Subcutaneous preadipocyte (primary cell): ENCODE results near the gene DNAJC17. TPM values are rescaled to one million over a fixed set of nuclear protein-coding genes. Genes with fewer than 3 reads are reported as not detected.

ENCODE experiments used
- small RNA-seq: library from RNA; depleted of rRNA; stranded (forward); fragments of <200 nt; gene quantifications from one replicate; pipeline ENCODE3, GENCODE V24; 2012
- total RNA-seq: library from RNA; depleted of rRNA; stranded (reverse); fragments of >200 nt; gene quantifications from 2 replicates; pipeline ENCODE4 v1.2.3, GENCODE V29; 2012

Gene DNAJC17, protein sequence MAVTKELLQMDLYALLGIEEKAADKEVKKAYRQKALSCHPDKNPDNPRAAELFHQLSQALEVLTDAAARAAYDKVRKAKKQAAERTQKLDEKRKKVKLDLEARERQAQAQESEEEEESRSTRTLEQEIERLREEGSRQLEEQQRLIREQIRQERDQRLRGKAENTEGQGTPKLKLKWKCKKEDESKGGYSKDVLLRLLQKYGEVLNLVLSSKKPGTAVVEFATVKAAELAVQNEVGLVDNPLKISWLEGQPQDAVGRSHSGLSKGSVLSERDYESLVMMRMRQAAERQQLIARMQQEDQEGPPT
- total RNA-seq, result 20.5 and 29.0 TPM in 2 replicates

DNA sequence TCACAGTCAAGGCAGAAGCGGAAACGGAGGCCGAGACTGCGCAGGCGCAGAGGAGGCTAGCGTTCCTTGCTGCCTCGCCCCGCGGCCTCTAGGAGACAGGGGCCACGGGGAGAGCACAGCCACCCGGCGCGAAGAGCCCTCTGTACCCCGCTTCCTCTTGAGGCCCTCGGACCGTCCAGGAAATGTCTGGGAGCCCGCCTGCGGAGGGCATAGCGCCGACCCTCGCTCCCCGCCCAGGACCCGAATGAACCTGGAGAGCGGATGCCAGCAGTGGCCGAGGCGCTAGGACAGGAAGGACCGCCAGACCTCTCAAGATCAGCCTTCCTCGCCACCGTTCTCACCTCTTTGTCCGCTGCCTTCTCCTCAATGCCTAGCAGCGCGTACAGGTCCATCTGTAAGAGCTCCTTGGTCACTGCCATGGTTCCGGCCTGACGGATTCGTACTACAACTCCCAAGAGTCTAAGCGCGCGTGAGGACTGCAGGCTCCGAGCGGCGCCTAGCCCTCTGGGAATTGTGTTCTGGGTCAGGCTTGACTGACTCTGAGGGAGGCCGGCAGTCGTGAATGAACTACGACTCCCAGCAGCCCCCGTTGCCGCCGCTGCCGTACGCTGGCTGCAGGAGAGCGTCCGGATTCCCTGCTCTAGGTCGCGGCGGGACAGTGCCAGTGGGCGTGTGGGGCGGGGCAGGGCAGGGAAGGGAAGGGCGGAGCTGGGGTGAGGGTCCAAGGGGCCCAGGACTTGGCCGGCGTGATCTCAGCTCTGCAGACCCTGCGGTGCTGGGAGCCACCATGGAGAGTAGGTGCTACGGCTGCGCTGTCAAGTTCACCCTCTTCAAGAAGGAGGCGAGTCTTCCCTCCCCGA, at the start of gene DNAJC17, which contains the start of gene ZFYVE19:
Gene DNAJC17 (minus strand): TSS at position 446 of the 860 bp plus-strand sequence. CDS start 27 bp downstream, at position 419.
Gene ZFYVE19 (plus strand): TSS at position 62 of the 860 bp plus-strand sequence. CDS start 501 bp downstream, at position 563.

DNA sequence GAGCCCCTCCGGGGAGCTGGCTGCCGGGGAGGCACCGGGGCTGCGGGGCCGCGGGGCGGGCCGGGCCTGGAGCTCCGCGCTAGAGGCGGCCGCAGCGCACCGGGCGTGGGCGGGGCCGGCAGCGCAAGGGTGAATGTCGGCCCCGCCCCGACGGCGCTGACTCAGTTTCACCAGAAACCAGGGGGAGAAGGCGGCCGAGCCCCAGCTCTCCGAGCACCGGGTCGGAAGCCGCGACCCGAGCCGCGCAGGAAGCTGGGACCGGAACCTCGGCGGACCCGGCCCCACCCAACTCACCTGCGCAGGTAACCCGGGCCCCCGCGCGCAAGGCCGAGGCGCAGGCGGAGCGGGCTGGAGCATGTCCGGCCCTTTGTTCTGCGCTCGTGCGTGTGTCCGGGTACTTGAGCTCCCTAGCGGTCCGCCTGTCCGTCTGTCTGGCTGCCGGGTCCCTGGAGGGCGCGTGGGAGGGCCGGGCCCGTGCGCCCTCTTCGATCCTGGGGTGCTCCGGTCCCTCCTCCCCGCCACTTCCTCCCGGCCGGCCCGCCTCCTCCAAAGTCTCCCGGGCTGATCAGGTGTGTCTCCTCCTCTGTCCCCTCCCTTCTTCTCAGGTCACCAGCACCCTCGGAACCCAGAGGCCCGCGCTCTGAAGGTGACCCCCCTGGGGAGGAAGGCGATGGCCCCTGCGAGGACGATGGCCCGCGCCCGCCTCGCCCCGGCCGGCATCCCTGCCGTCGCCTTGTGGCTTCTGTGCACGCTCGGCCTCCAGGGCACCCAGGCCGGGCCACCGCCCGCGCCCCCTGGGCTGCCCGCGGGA, 36.8 kb upstream of the DNAJC17 start, which contains the start of gene SPINT1:
Gene SPINT1 (plus strand): TSS at position 164 of the 811 bp plus-strand sequence. CDS start 507 bp downstream, at position 671.

DNA sequence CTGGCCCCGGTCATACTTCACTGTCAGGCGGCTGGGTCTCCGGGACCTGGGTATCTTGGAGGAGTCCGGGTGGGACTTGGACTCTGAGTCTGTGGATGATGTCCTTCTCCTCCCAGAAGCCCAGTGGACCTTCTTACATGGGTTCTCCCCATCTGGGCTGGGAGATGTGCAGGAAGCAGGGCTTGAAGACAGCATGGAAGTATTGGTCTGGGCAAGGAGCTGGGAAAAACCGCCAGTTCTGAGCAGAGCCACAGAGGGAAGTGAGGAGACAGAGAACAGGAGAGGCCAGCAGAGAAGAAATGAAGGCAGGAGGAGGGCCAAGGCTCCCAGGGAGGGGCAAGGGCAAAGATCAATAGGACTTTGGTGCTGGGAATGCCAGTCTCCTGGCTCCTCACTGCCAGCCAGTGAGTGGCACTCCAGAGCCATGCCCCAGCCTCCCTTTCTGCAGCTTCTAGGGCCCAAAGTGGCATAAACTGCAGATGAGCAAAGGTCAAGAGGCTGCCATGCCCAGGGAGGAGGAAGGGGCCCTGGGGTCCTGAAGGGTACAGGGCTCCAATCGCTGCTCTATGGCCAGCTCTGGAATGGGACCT, 21.3 kb upstream of the DNAJC17 start, which contains the start of gene PPP1R14D:
Gene PPP1R14D (minus strand): TSS at position 262 of the 590 bp plus-strand sequence. CDS start 67 bp downstream, at position 195.

DNA sequence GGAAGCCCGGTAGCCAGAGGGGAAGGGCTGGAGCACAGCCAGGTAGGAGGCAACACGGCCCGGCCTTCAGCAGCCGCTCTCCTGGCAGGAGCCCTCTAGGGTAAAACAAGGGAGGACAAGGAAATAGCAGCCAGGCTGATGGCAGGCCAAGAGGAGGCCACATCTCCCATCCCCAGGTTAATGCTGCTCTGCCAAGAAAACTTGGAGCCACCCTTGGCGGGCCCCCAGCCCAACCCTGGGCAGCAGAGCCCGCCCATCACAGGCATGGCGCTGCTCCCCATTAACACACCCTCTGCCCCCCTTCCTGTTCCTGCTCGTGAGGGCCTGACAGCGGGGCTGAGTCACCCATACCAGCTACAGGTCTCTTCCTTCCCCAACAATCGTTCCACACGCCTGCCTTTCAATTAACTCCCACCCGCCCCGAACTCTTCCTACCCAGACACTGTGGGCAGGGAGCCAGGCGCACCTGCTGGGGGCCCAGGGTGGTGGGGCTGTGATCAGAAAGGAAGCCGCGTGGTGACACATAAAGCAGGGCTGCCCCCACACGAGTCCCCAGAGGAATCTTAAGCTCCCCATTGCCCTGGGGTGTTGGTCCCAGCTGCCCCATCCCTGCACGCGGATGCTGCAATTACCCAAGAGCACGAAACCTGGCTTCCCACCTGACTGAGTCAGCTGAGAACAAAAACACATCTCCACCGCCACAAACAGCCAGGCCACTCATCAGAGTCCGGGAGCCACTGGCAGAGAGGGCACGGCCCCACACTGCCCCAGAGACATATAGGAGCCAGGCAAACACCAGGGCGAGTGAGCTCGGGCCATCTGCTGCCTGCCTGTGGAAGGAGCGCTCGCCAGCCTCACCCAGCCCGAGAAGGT, 37.8 kb downstream of the DNAJC17 start, which contains the start of gene C15orf62:
Gene C15orf62 (plus strand): TSS at position 707 of the 873 bp plus-strand sequence. CDS start 516 bp downstream, outside the sequence.

DNA sequence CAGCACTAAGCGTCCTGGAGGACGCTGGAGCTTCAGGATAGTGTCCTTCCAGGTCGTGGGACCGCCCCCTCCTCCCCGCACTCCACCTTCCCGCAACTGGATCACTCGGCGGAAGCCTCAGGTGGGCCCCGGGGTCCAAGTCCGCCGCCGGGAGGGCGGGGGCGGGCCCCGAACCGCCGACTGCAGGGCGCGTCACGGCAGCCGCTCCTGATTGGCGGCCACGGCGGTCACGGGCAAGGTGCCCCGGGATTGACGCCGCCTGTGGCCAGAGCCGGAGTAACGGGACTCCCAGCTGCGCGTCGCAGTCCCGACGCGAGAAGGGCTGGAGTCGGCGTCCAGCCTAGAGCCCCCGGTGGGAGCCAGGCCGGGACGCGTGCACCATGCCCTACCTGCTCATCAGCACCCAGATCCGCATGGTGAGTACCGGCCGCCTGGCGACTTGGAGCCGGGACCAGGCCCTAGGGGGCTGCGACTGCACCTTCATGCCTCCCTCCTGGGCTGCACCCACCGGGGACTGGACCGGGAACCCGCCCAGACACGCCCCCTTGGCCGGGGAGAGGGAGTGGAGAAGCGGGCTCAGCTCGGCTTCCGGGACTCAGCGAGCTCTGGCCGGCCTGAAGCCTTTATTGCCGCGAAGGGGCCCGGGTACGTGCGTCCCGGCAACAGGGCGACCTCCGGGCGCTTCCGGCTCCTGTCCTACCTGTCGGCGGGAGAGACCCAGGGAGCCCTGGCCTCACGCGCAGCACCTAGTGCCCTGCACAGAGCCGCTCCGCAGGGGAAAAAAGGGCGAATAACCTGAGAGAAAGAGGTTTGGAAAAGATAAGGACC, 43.3 kb downstream of the DNAJC17 start, which contains the start of gene GCHFR:
Gene GCHFR (plus strand): TSS at position 268 of the 828 bp plus-strand sequence. CDS start 113 bp downstream, at position 381.

DNA sequence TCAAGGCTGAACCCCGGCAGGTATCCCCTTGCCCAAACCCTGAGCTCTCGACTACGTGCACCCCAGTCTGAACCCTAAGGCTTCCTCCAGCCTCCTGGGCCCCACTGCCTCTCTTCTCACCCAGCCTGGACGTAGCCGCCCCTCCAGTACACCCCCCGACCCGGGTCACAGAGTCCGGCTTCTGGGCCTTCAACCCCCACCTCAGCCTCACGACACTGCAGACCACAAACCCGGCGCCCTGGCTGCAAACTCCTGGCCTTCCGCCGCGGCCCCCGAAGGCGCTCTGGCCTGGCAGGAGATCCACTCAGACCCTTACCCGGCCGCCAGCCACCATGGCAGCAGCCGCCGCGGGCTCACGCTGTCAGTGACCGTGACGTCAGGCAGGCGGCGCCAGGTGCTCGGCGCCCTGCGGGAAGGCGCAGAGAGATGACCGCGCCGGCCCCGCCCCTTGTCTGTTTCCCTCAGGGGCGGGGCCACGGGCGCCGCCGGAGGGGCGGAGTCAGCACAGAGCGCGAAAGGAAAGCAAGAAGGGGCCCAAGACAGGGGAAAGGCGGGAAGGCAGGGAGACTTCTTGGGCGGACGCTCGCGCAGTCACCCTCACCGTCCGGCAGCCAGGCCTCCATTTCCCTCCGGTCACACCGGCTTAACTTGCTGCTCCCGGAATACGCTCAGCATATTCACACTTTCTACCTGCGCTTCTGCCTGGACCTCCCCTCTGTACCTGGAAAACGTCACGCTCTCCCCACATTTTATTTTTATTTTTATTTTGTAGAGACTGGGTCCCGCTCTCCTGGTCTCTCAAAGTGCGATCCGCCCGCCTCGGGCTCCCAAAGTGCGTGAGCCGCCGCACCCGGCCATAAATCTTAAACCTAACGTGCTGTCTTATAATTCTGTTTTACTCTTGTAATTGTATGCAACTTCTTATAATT, 52.1 kb downstream of the DNAJC17 start, which contains the start of gene RMDN3:
Gene RMDN3 (minus strand): TSS at position 372 of the 929 bp plus-strand sequence. CDS start 471 bp downstream, outside the sequence.

Small RNA genes within 50 kb of the gene (small RNA-seq; reads per million reads assigned to genes)
- not detected for gene SUMO2P15

Other genes with a start within 250 kb of the DNAJC17 start
- 15.2 and 39.3 TPM in 2 replicates for gene CCDC32, start 242.4 kb downstream of the DNAJC17 start, total RNA-seq
- gene RPUSD2, start 238.2 kb downstream of the DNAJC17 start, total RNA-seq, result 11.8 and 12.3 TPM in 2 replicates
- gene KNL1, start 213.2 kb downstream of the DNAJC17 start, total RNA-seq, result 20.6 and 40.9 TPM in 2 replicates
- gene RAD51, start 112.3 kb downstream of the DNAJC17 start, total RNA-seq, result 4.0 and 4.5 TPM in 2 replicates
- gene RMDN3, start 52.2 kb downstream of the DNAJC17 start, total RNA-seq, result 11.5 and 13.2 TPM in 2 replicates
- gene GCHFR, start 43.4 kb downstream of the DNAJC17 start, total RNA-seq, result 0.37 and 0.78 TPM in 2 replicates
- gene C15orf62, start 37.5 kb downstream of the DNAJC17 start, total RNA-seq, result not detected in 2 replicates
- gene ZFYVE19, start 384 bp downstream of the DNAJC17 start, total RNA-seq, result 13.9 and 16.9 TPM in 2 replicates
- not detected in 2 replicates for gene PPP1R14D, start 21.2 kb upstream of the DNAJC17 start, total RNA-seq
- gene SPINT1, start 36.6 kb upstream of the DNAJC17 start, total RNA-seq, result under 0.01 TPM in 1 of 2 replicates, not detected in the other
- gene RHOV, start 66.8 kb upstream of the DNAJC17 start, total RNA-seq, result not detected in 2 replicates
- 38.9 and 42.8 TPM in 2 replicates for gene VPS18, start 87.0 kb upstream of the DNAJC17 start, total RNA-seq
- not detected in 2 replicates for gene DLL4, start 121.9 kb upstream of the DNAJC17 start, total RNA-seq
- gene CHAC1, start 146.0 kb upstream of the DNAJC17 start, total RNA-seq, result 1.8 TPM in 2 replicates